GM12873 (cell line): ENCODE data around the gene LHFPL6.

Source experiments
- CTCF ChIP-seq: IDR thresholded peaks from 2 replicates; pipeline ENCODE4 v1.5.1; 2012; ENCODE audit warnings: low read depth, mild to moderate bottlenecking, moderate library complexity, low read length, control low read depth; ENCODE audit not compliant: insufficient read depth; ENCODE audit errors: missing control alignments

Gene LHFPL6

GRCh38 chr13:39503048-39503447 is 99.9 kb downstream of the LHFPL6 start:
- TF ChIP-seq CTCF: no peak

GRCh38 chr13:39501702-39502324 is 101.2 kb downstream of the LHFPL6 start:
- TF ChIP-seq CTCF: no peak

- no peak for TF ChIP-seq CTCF
These were observed 103.4 kb downstream of the LHFPL6 start for GRCh38 chr13:39499604-39500003.

GRCh38 chr13:39498471-39499114 is 104.4 kb downstream of the LHFPL6 start:
- no peak for TF ChIP-seq CTCF

GRCh38 chr13:39496506-39496905 is 106.5 kb downstream of the LHFPL6 start:
- no peak for TF ChIP-seq CTCF

- TF ChIP-seq CTCF: no peak
These were observed 108.4 kb downstream of the LHFPL6 start for GRCh38 chr13:39494633-39495032.

- no peak for TF ChIP-seq CTCF
These were observed 109.0 kb downstream of the LHFPL6 start for GRCh38 chr13:39494006-39494405.
